GM13977 (cell line): ENCODE measurements around the gene STAB2.

ENCODE experiments used
- DNase-seq: peaks from one replicate; pipeline ENCODE4 v3.0.0; 2012; ENCODE audit warnings: low spot score
- CTCF ChIP-seq: IDR thresholded peaks from 2 replicates; pipeline ENCODE4 v1.5.1; 2012; ENCODE audit warnings: mild to moderate bottlenecking, control low read depth; ENCODE audit not compliant: insufficient read depth; ENCODE audit errors: extremely low read depth, missing control alignments
- in situ Hi-C: fragments of 300-500 bp; cut with MboI; formaldehyde crosslinking; loops from one replicate; pipeline ENCODE4 v1.12.0; 2022; ENCODE audit warnings: low sequenced_read_pairs, low pct_unique_long_range_greater_than_20kb, mixed read lengths, inconsistent platforms; ENCODE audit not compliant: unreplicated experiment

The STAB2 gene

DNA sequence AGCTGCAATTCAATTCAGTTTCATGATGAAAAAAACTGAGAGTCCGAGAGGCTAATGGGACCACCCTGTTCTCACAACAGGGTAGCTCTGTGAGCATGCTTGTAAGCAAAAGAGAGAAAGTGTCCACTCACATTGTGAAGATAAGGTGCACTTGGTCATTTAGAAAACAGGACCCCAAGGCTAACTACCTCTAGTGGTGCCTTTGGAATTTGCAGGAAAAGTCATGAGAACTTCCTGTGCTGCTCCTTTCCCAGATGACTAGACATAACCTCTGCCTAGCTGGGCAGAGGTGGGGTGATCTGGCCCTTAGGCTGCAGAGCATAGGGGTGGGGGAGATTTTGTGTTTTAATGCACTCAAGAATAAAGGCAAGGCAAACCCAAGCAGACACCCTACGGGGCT, 118.9 kb downstream of the STAB2 start:
- in situ Hi-C loops = no loop called here
- TF ChIP-seq CTCF = no peak
- no peak for DNase-seq

DNA sequence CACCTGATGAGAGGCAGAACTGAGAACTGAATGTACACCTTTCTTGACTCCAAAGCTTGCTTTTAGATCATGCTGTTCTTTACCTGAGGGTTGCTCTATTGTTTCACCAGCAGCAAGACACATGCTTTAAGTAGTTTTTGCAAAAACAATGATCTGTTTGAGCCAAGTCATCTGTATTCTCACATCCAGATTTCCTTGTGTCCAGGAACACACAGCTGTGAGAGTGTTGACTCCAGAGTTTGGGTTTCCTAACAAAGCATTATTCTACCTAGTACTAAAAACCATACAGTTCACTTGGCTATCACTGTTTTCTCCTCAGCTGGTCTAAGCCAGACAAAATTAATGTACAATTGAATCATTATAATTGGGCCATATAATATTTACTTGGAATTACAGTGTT, 120.4 kb downstream of the STAB2 start:
- TF ChIP-seq CTCF = no peak
- in situ Hi-C loops = no loop called here
- DNase-seq = no peak

- DNase-seq = no peak
- in situ Hi-C loops = no loop called here
- no peak for TF ChIP-seq CTCF
Observed at GRCh38 chr12:103710544-103710943, 123.5 kb downstream of the STAB2 start.

- TF ChIP-seq CTCF = no peak
- in situ Hi-C loops = no loop called here
- no peak for DNase-seq
Observed at GRCh38 chr12:103712216-103712615, 125.1 kb downstream of the STAB2 start.

- in situ Hi-C loops = no loop called here
- no peak for TF ChIP-seq CTCF
- no peak for DNase-seq
Observed at GRCh38 chr12:103715494-103715893, 128.4 kb downstream of the STAB2 start.

DNA sequence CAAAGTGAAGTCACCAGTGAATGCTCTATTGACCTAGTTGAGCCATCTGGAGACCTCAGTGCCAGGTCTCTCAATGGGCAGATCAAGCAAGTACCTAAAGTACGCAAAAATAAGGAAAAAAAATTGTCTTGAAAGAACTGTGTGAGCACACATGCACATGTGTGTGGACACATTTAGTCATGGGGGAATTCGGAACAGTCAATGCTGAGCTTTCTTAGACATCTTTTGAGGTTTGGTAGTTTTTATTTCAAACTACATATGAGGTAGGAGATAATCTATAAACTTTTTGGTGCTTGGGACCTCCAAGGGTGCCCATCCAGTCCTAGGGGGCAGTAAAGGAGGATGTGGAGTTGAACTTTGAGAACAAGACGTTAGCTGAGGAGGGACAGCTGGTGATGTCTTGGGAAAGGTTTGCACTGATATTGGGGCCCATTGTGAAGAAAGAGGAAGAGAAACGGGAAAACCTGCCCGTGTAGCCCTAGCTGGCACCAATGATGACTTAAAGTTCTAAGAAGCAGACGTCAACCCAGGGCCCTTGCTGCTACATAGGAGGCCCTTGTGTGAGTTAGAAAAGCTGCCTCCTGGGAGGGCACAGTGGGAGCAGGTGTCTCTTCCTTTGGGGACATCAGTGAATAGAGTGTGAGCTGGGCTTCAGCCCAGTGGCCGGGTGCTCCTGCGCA, 129.6 kb downstream of the STAB2 start:
- in situ Hi-C loops = no loop called here
- DNase-seq = no peak
- no peak for TF ChIP-seq CTCF
